ENCODE data around the gene MOSPD2. TPM values are rescaled to one million over a fixed set of nuclear protein-coding genes. Genes with fewer than 3 reads are reported as not detected.

MOSPD2 gene
- total and polyA plus RNA-seq, 2 of the 4 experiments (the other 2 are of a cell fraction), result 14.1 to 22.2 TPM

- in situ Hi-C loops (cut with MboI; ENCODE audit: low sequenced_read_pairs), result no loop called here
- Histone ChIP-seq H2AK5ac (ENCODE audit: low read depth, low read length) (no peak overlapping the region), H2AK9ac (replicated peaks; ENCODE audit: low read depth, low read length, poor library complexity) (no peak overlapping the region), H3K9me1 (ENCODE audit: insufficient read depth, low read length) (no peaks in the 10 kb centered on the region), H3K23ac (ENCODE audit: low read depth, low read length) (no peak overlapping the region), H3K18ac (ENCODE audit: low read depth, low read length) (no peak overlapping the region), H3K27me3 (ENCODE audit: control insufficient read depth, insufficient read depth, low read length) (no peaks in the 10 kb centered on the region), H2BK5ac (ENCODE audit: low read depth, low read length, poor library complexity, severe bottlenecking) (no peak overlapping the region), H3K14ac (replicated peaks; ENCODE audit: low read depth, low read length) (no peak overlapping the region), H4K20me1 (ENCODE audit: insufficient read depth, low read length) (no peaks in the 10 kb centered on the region), H3K56ac (ENCODE audit: extremely low read depth, insufficient read depth, low read length) (no peak overlapping the region), H3K9ac (ENCODE audit: low read depth, low read length) (no peak overlapping the region), H3K36me3 (ENCODE audit: control insufficient read depth, insufficient read depth, low read length) (no peaks in the 10 kb centered on the region), H2AFZ (replicated peaks; ENCODE audit: low read length, poor library complexity) (no peak overlapping the region), H3K79me1 (ENCODE audit: low read depth in 1 of 2, low read length in 2 of 2) (peaks cover 0 to 3% of the 10 kb centered on the region in 2 experiments; a peak in 1 of 4 replicates), H3K4me3 (ENCODE audit: insufficient read depth, low read depth, low read length) (no peak overlapping the region), H4K91ac (ENCODE audit: insufficient read depth, low read depth, low read length) (no peak overlapping the region), H4K8ac (ENCODE audit: low read depth in 2 of 2, low read length in 2 of 2) (no peak overlapping the region), H3K4me2 (ENCODE audit: low read depth, low read length) (no peak overlapping the region), H3K9me3 (ENCODE audit: control insufficient read depth, insufficient read depth, low read length) (no peaks in the 10 kb centered on the region), H3K27ac (ENCODE audit: insufficient read depth, low read length) (no peak overlapping the region), H2BK20ac (ENCODE audit: low read depth, low read length) (no peak overlapping the region), H3K4ac (ENCODE audit: low read depth, low read length) (no peak overlapping the region), H2BK120ac (ENCODE audit: low read depth, low read length) (no peak overlapping the region), H4K5ac (ENCODE audit: low read depth, low read length) (no peak overlapping the region), H3K4me1 (ENCODE audit: control insufficient read depth, insufficient read depth, low read length) (no peaks in the 10 kb centered on the region), H2BK15ac (ENCODE audit: low read depth, low read length) (no peak overlapping the region)
- intact Hi-C loops (cut with micrococcal nuclease), result no loop called here
- no TSS peak for BruUV-seq (replicated peaks)
- CTCF ChIA-PET, result no interaction called here
- TF ChIP-seq CHD1 (IDR thresholded peaks at IDR 0.05; ENCODE audit: low read depth, low read length), result no peak
- no peak for TF ChIP-seq MXI1 (IDR thresholded peaks at IDR 0.05; ENCODE audit: borderline replicate concordance, low read depth, low read length)
- no peak for TF ChIP-seq CEBPB (IDR thresholded peaks at IDR 0.05; ENCODE audit: low read depth, low read length)
- TF ChIP-seq, protein P1, sequence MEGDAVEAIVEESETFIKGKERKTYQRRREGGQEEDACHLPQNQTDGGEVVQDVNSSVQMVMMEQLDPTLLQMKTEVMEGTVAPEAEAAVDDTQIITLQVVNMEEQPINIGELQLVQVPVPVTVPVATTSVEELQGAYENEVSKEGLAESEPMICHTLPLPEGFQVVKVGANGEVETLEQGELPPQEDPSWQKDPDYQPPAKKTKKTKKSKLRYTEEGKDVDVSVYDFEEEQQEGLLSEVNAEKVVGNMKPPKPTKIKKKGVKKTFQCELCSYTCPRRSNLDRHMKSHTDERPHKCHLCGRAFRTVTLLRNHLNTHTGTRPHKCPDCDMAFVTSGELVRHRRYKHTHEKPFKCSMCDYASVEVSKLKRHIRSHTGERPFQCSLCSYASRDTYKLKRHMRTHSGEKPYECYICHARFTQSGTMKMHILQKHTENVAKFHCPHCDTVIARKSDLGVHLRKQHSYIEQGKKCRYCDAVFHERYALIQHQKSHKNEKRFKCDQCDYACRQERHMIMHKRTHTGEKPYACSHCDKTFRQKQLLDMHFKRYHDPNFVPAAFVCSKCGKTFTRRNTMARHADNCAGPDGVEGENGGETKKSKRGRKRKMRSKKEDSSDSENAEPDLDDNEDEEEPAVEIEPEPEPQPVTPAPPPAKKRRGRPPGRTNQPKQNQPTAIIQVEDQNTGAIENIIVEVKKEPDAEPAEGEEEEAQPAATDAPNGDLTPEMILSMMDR (conservative IDR thresholded peaks at IDR 0.05; ENCODE audit: low read depth, low read length), result no peak
- no peak for TF ChIP-seq SMC3 (IDR thresholded peaks at IDR 0.05; ENCODE audit: low read depth, low read length)
- no peak for TF ChIP-seq MAFK (IDR thresholded peaks at IDR 0.05; ENCODE audit: low read depth, low read length)
- no peak for TF ChIP-seq BHLHE40 (IDR thresholded peaks at IDR 0.05; ENCODE audit: low read depth, low read length)
- TF ChIP-seq RFX5 (IDR thresholded peaks at IDR 0.05; ENCODE audit: low read depth, low read length), result no peak
- TF ChIP-seq RAD21 (IDR thresholded peaks at IDR 0.05; ENCODE audit: low read length), result no peak
- no peak for TF ChIP-seq ELK1 (IDR thresholded peaks at IDR 0.05; ENCODE audit: borderline replicate concordance, low read depth, low read length)
- TF ChIP-seq MAZ (IDR thresholded peaks at IDR 0.05; ENCODE audit: borderline replicate concordance, low read depth, low read length), result no peak
- no peak for TF ChIP-seq NFE2L2 (IDR thresholded peaks at IDR 0.05; ENCODE audit: low read depth, low read length)
- no peak for TF ChIP-seq POLR2A (IDR thresholded peaks at IDR 0.05; ENCODE audit: low read depth, low read length)
- ATAC-seq (ENCODE audit: low read depth), result no peak
- no CpG with 5 or more reads among the region's 4 CpGs for WGBS, 2 experiments (ENCODE audit: extremely low coverage in 2 of 2, insufficient read length in 1 of 2)
- no peak for DNase-seq
- POLR2A ChIA-PET (ENCODE audit: unreplicated experiment), result no interaction called here
- dilution Hi-C loops (cut with HindIII; ENCODE audit: low sequenced_read_pairs, unreplicated experiment), result no loop called here
These were observed 29.6 kb upstream of the MOSPD2 start for GRCh38 chrX:14843666-14844065.
